GM23248 (cell line): ENCODE data around the gene KAT5.

ENCODE experiments used
- EZH2 ChIP-seq: fragments of 200-600 bp; sonication (generic); IDR thresholded peaks from 2 replicates; pipeline ENCODE4 v1.6.1; 2018; ENCODE audit warnings: antibody characterized with exemption, mild to moderate bottlenecking; ENCODE audit not compliant: insufficient read depth, poor library complexity, severe bottlenecking
- EZH2phosphoT487 ChIP-seq: fragments of 200-600 bp; sonication (generic); IDR thresholded peaks from 2 replicates; pipeline ENCODE4 v1.6.1; 2018; ENCODE audit warnings: antibody characterized with exemption, moderate library complexity, mild to moderate bottlenecking, low read depth; ENCODE audit not compliant: insufficient read depth

DNA sequence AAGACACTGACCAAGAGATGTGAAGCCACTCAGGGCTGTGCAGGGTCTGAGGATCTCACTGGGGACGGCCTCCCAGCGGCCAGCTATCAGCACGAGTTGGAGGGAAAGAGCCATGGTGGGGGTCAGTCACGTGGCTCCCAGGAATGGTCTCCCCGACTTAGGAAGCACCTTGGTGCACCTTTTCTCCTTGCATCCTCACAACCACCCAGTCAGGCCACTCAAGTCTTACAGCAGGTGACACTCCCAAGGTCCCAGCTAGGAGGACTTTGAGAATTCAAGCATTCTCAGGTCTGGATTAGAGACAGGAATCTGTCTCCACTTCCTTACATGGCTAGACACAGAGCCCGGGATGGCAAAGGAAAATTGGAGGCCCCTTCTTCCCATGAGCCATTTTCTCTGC lies 5.9 kb downstream of the KAT5 start:
- TF ChIP-seq EZH2phosphoT487 (no peak), EZH2 (no peak)
